Keratinocyte (primary cell): ENCODE data around the gene PCGF3. TPM values are rescaled to one million over a fixed set of nuclear protein-coding genes. Genes with fewer than 3 reads are reported as not detected.
"Not testable (repeated sequence)": the region's sequence is repeated elsewhere in the genome, so short reads cannot be mapped to it uniquely, and the experiment has no call there.

ENCODE experiments used
- DNase-seq: peaks from one replicate; pipeline ENCODE4 v3.0.0-alpha.2; 2011; ENCODE audit warnings: low read depth, missing footprints, low spot score
- FAIRE-seq: peaks from 2 replicates; lab custom pipeline; 2011; peaks lifted over from hg19 to GRCh38; lab: Jason Lieb, UNC
- H2AFZ ChIP-seq: 2 replicates; pipeline ENCODE4 v1.6.0; 2012; ENCODE audit warnings: low read length, control low read depth, inconsistent platforms; ENCODE audit not compliant: control insufficient read depth
- H3K27ac ChIP-seq: 2 replicates; pipeline ENCODE4 v1.5.1; 2011; ENCODE audit warnings: low read length; ENCODE audit not compliant: control insufficient read depth, insufficient read depth
- H3K27me3 ChIP-seq: 3 replicates; pipeline ENCODE4 v1.6.0; 2011; ENCODE audit warnings: low read length; ENCODE audit not compliant: control insufficient read depth, insufficient read depth; ENCODE audit errors: extremely low read depth
- H3K36me3 ChIP-seq, 2 experiments: 2 replicates in 1 of 2; 3 replicates in 1 of 2; pipeline ENCODE4 v1.5.1; 2011; ENCODE audit warnings: low read length in 2 of 2, mild to moderate bottlenecking in 1 of 2; ENCODE audit not compliant: control insufficient read depth in 2 of 2, insufficient read depth in 2 of 2; ENCODE audit errors: extremely low read depth in 1 of 2
- H3K4me1 ChIP-seq: 3 replicates; pipeline ENCODE4 v1.5.1; 2011; ENCODE audit warnings: low read length; ENCODE audit not compliant: control insufficient read depth, insufficient read depth; ENCODE audit errors: extremely low read depth
- H3K4me2 ChIP-seq: 3 replicates; pipeline ENCODE4 v1.6.0; 2011; ENCODE audit warnings: low read depth, low read length; ENCODE audit not compliant: control insufficient read depth, insufficient read depth; ENCODE audit errors: extremely low read depth
- H3K4me3 ChIP-seq, 3 experiments: fragments of 200-600 bp in 1 of 3; sonication (generic) in 1 of 3; 2 replicates in 2 of 3; 3 replicates in 1 of 3; pipeline ENCODE4 v1.5.1; 2011 to 2016; ENCODE audit warnings: low read length in 3 of 3, mild to moderate bottlenecking in 3 of 3, control low read depth in 2 of 3, inconsistent platforms in 1 of 3, low read depth in 1 of 3, mixed read lengths in 1 of 3, mixed run types in 1 of 3, moderate library complexity in 1 of 3; ENCODE audit not compliant: control insufficient read depth in 2 of 3, insufficient read depth in 2 of 3; ENCODE audit errors: extremely low read depth in 1 of 3
- H3K79me2 ChIP-seq: 2 replicates; pipeline ENCODE4 v1.6.0; 2012; ENCODE audit warnings: low read length; ENCODE audit not compliant: control insufficient read depth, insufficient read depth
- H3K9ac ChIP-seq: 3 replicates; pipeline ENCODE4 v1.6.0; 2011; ENCODE audit warnings: low read length; ENCODE audit not compliant: control insufficient read depth, insufficient read depth; ENCODE audit errors: extremely low read depth
- H3K9me1 ChIP-seq: 3 replicates; pipeline ENCODE4 v1.6.0; 2011; ENCODE audit warnings: low read length; ENCODE audit not compliant: control insufficient read depth, insufficient read depth; ENCODE audit errors: extremely low read depth
- H3K9me3 ChIP-seq: 2 replicates; pipeline ENCODE4 v1.5.1; 2012; ENCODE audit warnings: low read depth, low read length; ENCODE audit not compliant: control insufficient read depth
- H4K20me1 ChIP-seq: 3 replicates; pipeline ENCODE4 v1.6.0; 2011; ENCODE audit warnings: low read length; ENCODE audit not compliant: control insufficient read depth, insufficient read depth; ENCODE audit errors: extremely low read depth
- CTCF ChIP-seq, 3 experiments: IDR thresholded peaks in 1 of 3; conservative IDR thresholded peaks in 1 of 3; optimal IDR thresholded peaks in 1 of 3; 2 replicates in 2 of 3; 3 replicates in 1 of 3; pipeline versions ENCODE3 to v1.5.1; 2011; ENCODE audit warnings: low read length in 3 of 3, mild to moderate bottlenecking in 3 of 3, moderate library complexity in 2 of 3, control low read depth in 1 of 3, inconsistent platforms in 1 of 3; ENCODE audit not compliant: insufficient read depth in 2 of 3; ENCODE audit errors: extremely low read depth in 1 of 3
- EZH2 ChIP-seq: IDR thresholded peaks from one replicate; pipeline ENCODE4 v1.6.1; 2012; ENCODE audit warnings: inconsistent platforms, mild to moderate bottlenecking, low read length, moderate library complexity
- dilution Hi-C: fragments of 300-500 bp; cut with MboI; formaldehyde crosslinking; loops from one replicate; pipeline ENCODE4 v1.7.0; 2020; ENCODE audit warnings: low sequenced_read_pairs; ENCODE audit not compliant: extremely low pct_ligation_motif_present
- polyA plus RNA-seq, 5 experiments: library from polyadenylated mRNA; depleted of rRNA in 3 of 5; stranded (reverse) in 3 of 5; stranded (forward) in 1 of 5; unstranded in 1 of 5; fragments of >200 nt; gene quantifications; 1 replicate in 1 of 5; 2 replicates in 3 of 5; 3 replicates in 1 of 5; pipeline versions ENCODE4 v1.2.1 to v1.2.3, GENCODE V29; 2011 to 2012; ENCODE audit warnings: missing spikeins in 2 of 5, low read depth in 1 of 5, low replicate concordance in 1 of 5

PCGF3 gene
- polyA plus RNA-seq, 1 donor (not counting 4 experiments of a cell fraction or from before 2014, with no cell fraction given) = 40.1 TPM

GRCh38 chr4:804804-805203 is 99.2 kb downstream of the PCGF3 start:
- H3K36me3 ChIP-seq = no peaks in the 10 kb centered on the region
- dilution Hi-C loops = no loop called here
- no peak for TF ChIP-seq CTCF (optimal IDR thresholded peaks at IDR 0.05 in 1 of 3, IDR thresholded peaks at IDR 0.05 in 1 of 3, conservative IDR thresholded peaks at IDR 0.05 in 1 of 3; ENCODE audit: extremely low read depth in 1 of 3, insufficient read depth in 2 of 3, low read length in 3 of 3)
- no peak for TF ChIP-seq EZH2
- H3K4me2 ChIP-seq = no peak overlapping the region
- FAIRE-seq (no peak), DNase-seq (no peak)
- H3K27me3 ChIP-seq = peaks cover 8% of the 10 kb centered on the region
- H2AFZ ChIP-seq = no peak overlapping the region
- H3K79me2 ChIP-seq = no peaks in the 10 kb centered on the region
- no peak overlapping the region for H3K4me3 ChIP-seq
- no peaks in the 10 kb centered on the region for H3K9me3 ChIP-seq
- no peaks in the 10 kb centered on the region for H4K20me1 ChIP-seq
- H3K4me1 ChIP-seq = no peaks in the 10 kb centered on the region
- no peak overlapping the region for H3K9ac ChIP-seq
- no peaks in the 10 kb centered on the region for H3K9me1 ChIP-seq
- no peak overlapping the region for H3K27ac ChIP-seq

- FAIRE-seq, H3K27ac ChIP-seq, H3K9me1 ChIP-seq, H3K4me2 ChIP-seq, H3K4me3 ChIP-seq, H3K79me2 ChIP-seq, H3K9ac ChIP-seq, DNase-seq, H4K20me1 ChIP-seq, H3K36me3 ChIP-seq, H3K4me1 ChIP-seq, H3K9me3 ChIP-seq, H3K27me3 ChIP-seq, H2AFZ ChIP-seq, dilution Hi-C loops: not testable (repeated sequence)
These were observed 101.3 kb downstream of the PCGF3 start for GRCh38 chr4:806979-807378.

GRCh38 chr4:807792-808191 is 102.2 kb downstream of the PCGF3 start:
- H3K9me3 ChIP-seq = no peaks in the 10 kb centered on the region
- no peaks in the 10 kb centered on the region for H3K79me2 ChIP-seq
- H3K36me3 ChIP-seq = no peaks in the 10 kb centered on the region
- H3K27me3 ChIP-seq = peaks cover 5% of the 10 kb centered on the region
- H3K9ac ChIP-seq = no peak overlapping the region
- TF ChIP-seq CTCF (optimal IDR thresholded peaks at IDR 0.05 in 1 of 3, IDR thresholded peaks at IDR 0.05 in 1 of 3, conservative IDR thresholded peaks at IDR 0.05 in 1 of 3; ENCODE audit: extremely low read depth in 1 of 3, insufficient read depth in 2 of 3, low read length in 3 of 3) (no peak), EZH2 (no peak)
- H3K4me1 ChIP-seq = no peaks in the 10 kb centered on the region
- H2AFZ ChIP-seq = no peak overlapping the region
- no peak overlapping the region for H3K4me2 ChIP-seq
- H4K20me1 ChIP-seq = no peaks in the 10 kb centered on the region
- H3K9me1 ChIP-seq = no peaks in the 10 kb centered on the region
- FAIRE-seq (no peak), DNase-seq (no peak)
- no peak overlapping the region for H3K27ac ChIP-seq
- dilution Hi-C loops = no loop called here
- H3K4me3 ChIP-seq = no peak overlapping the region
